K562 (cell line): ENCODE results near the gene FES. TPM values are rescaled to one million over a fixed set of nuclear protein-coding genes. Genes with fewer than 3 reads are reported as not detected.

ENCODE experiments used
- ATF6 ChIP-seq: sonication (generic); formaldehyde crosslinking; IDR thresholded peaks from 2 replicates; pipeline ENCODE4 v1.4.0; 2020; ENCODE audit warnings: mild to moderate bottlenecking, missing genetic modification reagents
- E2F3 ChIP-seq: fragments of 250-450 bp; sonication (Bioruptor Pico); IDR thresholded peaks from 2 replicates; pipeline ENCODE4 v1.4.0; 2020; ENCODE audit warnings: mild to moderate bottlenecking
- FOXA3 ChIP-seq, 2 experiments: fragments of 450-650 bp in 1 of 2; sonication (generic) in 1 of 2; formaldehyde crosslinking; IDR thresholded peaks in 1 of 2; conservative IDR thresholded peaks in 1 of 2; 2 replicates each; pipeline versions ENCODE4 v1.4.0 to v1.8.0; 2020 to 2022; ENCODE audit warnings: mild to moderate bottlenecking in 2 of 2, missing genetic modification reagents in 1 of 2
- KDM1A ChIP-seq, 2 experiments: fragments of 450-650 bp; IDR thresholded peaks; 2 replicates each; pipeline ENCODE4 v1.6.1; 2016; ENCODE audit warnings: mild to moderate bottlenecking in 2 of 2
- MECOM ChIP-seq: fragments of 250-450 bp; sonication (Bioruptor Pico); IDR thresholded peaks from 2 replicates; pipeline ENCODE4 v1.8.0; 2022; ENCODE audit warnings: inconsistent platforms
- MYC ChIP-seq, 2 experiments: fragments of 250-450 bp in 1 of 2; sonication (Bioruptor Pico) in 1 of 2; IDR thresholded peaks; 2 replicates each; pipeline versions ENCODE4 v1.5.1 to v1.6.1; 2012 to 2021; ENCODE audit warnings: low read depth in 2 of 2, borderline replicate concordance in 1 of 2, improper control_type of control experiment in 1 of 2, low read length in 1 of 2, mild to moderate bottlenecking in 1 of 2, moderate library complexity in 1 of 2
- POLR2A ChIP-seq: fragments of 450-650 bp; conservative IDR thresholded peaks from 2 replicates; pipeline ENCODE4 v1.6.1; 2016
- POLR2AphosphoS2 ChIP-seq: IDR thresholded peaks from 2 replicates; pipeline ENCODE4 v1.6.1; 2012; ENCODE audit warnings: low read length, improper control_type of control experiment
- POLR2AphosphoS5 ChIP-seq: IDR thresholded peaks from 2 replicates; pipeline ENCODE4 v1.6.1; 2011; ENCODE audit warnings: mild to moderate bottlenecking, low read depth, low read length, moderate library complexity; ENCODE audit not compliant: control insufficient read depth, insufficient read depth
- RBM15 ChIP-seq: fragments of 200-400 bp; formaldehyde crosslinking; IDR thresholded peaks from 2 replicates; pipeline ENCODE4 v1.6.1; 2018; ENCODE audit warnings: mild to moderate bottlenecking, low read length, moderate library complexity; ENCODE audit not compliant: insufficient read depth
- RFX1 ChIP-seq: fragments of 450-650 bp; IDR thresholded peaks from 2 replicates; pipeline ENCODE4 v1.6.1; 2016; ENCODE audit warnings: mild to moderate bottlenecking, moderate library complexity
- RHOXF2B ChIP-seq: fragments of 250-450 bp; sonication (Bioruptor Pico); conservative IDR thresholded peaks from 2 replicates; pipeline ENCODE4 v1.5.1; 2021
- SMARCA5 ChIP-seq: fragments of 450-650 bp; IDR thresholded peaks from 2 replicates; pipeline ENCODE4 v1.6.1; 2016
- SREBF1 ChIP-seq: fragments of 150-350 bp; IDR thresholded peaks from 2 replicates; pipeline ENCODE4 v1.6.1; 2014; ENCODE audit warnings: antibody characterized with exemption, low read depth, low read length, borderline replicate concordance
- ZNF12 ChIP-seq: sonication (generic); formaldehyde crosslinking; IDR thresholded peaks from 2 replicates; pipeline ENCODE4 v1.4.0; 2020; ENCODE audit warnings: mild to moderate bottlenecking, missing genetic modification reagents
- ZNF165 ChIP-seq: fragments of 250-450 bp; sonication (Bioruptor Pico); IDR thresholded peaks from 2 replicates; pipeline ENCODE4 v1.4.0; 2020; ENCODE audit warnings: borderline replicate concordance
- ZNF274 ChIP-seq: IDR thresholded peaks from 2 replicates; pipeline ENCODE4 v1.6.1; 2011; ENCODE audit warnings: low read depth, mild to moderate bottlenecking, low read length, moderate library complexity, borderline replicate concordance
- ZNF583 ChIP-seq: fragments of 250-450 bp; sonication (Bioruptor Pico); IDR thresholded peaks from 2 replicates; pipeline ENCODE4 v1.4.0; 2020
- polyA plus RNA-seq, 8 experiments: library from polyadenylated mRNA; depleted of rRNA in 4 of 8; stranded (reverse) in 5 of 8; unstranded in 3 of 8; fragments of >200 nt; fragmentation: Nextera tagmentation in 2 of 8; fragmentation: Illumina TruSeq in 1 of 8; extraction: Ambion mirVana in 2 of 8; extraction: Trizol in 1 of 8; gene quantifications; 2 replicates each; pipeline versions ENCODE4 v1.2.1 to v1.2.3, GENCODE V29; 2011 to 2014; ENCODE audit warnings: inconsistent platforms in 1 of 8, missing spikeins in 1 of 8
- total RNA-seq, 7 experiments: library from RNA; depleted of rRNA in 6 of 7; stranded (reverse); fragments of >200 nt in 6 of 7; fragmentation: Illumina TruSeq in 2 of 7; extraction: Trizol in 2 of 7; gene quantifications; 2 replicates each; pipeline versions ENCODE4 v1.2.1 to v1.2.3, GENCODE V29; 2011 to 2021; ENCODE audit warnings: low replicate concordance in 1 of 7
- TF ChIP-seq, protein P1 (sequence below): fragments of 450-650 bp; conservative IDR thresholded peaks from 2 replicates; pipeline ENCODE4 v1.6.1; 2016; ENCODE audit warnings: missing genetic modification characterization, low read depth, mild to moderate bottlenecking, control low read depth, missing compliant biosample characterization
- TF ChIP-seq, protein P2 (sequence below), 2 experiments: fragments of 150-350 bp in 1 of 2; IDR thresholded peaks; 2 replicates each; pipeline ENCODE4 v1.6.1; 2012 to 2016; ENCODE audit warnings: low read depth in 2 of 2, low read length in 2 of 2, mild to moderate bottlenecking in 1 of 2, moderate library complexity in 1 of 2
- TF ChIP-seq, protein P3 (sequence below), 2 experiments: fragments of 250-450 bp in 1 of 2; fragments of 450-650 bp in 1 of 2; sonication (Bioruptor Pico) in 1 of 2; IDR thresholded peaks; 2 replicates each; pipeline versions ENCODE4 v1.6.1 to v1.8.0; 2016 to 2021; ENCODE audit warnings: mild to moderate bottlenecking in 2 of 2, moderate library complexity in 2 of 2, missing compliant biosample characterization in 1 of 2, missing genetic modification characterization in 1 of 2

Gene FES
- total and polyA plus RNA-seq, 9 of the 15 experiments (the other 6 are each of a cell fraction or from before 2014, with no cell fraction given): 0.38 to 2.6 (median 0.82) TPM

GRCh38 chr15:90883526-90883975 lies 753 bp upstream of the FES start (continued):
- TF ChIP-seq, protein P1, sequence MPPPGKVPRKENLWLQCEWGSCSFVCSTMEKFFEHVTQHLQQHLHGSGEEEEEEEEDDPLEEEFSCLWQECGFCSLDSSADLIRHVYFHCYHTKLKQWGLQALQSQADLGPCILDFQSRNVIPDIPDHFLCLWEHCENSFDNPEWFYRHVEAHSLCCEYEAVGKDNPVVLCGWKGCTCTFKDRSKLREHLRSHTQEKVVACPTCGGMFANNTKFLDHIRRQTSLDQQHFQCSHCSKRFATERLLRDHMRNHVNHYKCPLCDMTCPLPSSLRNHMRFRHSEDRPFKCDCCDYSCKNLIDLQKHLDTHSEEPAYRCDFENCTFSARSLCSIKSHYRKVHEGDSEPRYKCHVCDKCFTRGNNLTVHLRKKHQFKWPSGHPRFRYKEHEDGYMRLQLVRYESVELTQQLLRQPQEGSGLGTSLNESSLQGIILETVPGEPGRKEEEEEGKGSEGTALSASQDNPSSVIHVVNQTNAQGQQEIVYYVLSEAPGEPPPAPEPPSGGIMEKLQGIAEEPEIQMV: no peak
- no peak for TF ChIP-seq E2F3 (CRISPR knock-in tag)
- 0 out of 2 replicates have a peak, but pooled peaks have one; percentile 25 for TF ChIP-seq POLR2AphosphoS2
- no peak for TF ChIP-seq POLR2AphosphoS5
- TF ChIP-seq, protein P2, sequence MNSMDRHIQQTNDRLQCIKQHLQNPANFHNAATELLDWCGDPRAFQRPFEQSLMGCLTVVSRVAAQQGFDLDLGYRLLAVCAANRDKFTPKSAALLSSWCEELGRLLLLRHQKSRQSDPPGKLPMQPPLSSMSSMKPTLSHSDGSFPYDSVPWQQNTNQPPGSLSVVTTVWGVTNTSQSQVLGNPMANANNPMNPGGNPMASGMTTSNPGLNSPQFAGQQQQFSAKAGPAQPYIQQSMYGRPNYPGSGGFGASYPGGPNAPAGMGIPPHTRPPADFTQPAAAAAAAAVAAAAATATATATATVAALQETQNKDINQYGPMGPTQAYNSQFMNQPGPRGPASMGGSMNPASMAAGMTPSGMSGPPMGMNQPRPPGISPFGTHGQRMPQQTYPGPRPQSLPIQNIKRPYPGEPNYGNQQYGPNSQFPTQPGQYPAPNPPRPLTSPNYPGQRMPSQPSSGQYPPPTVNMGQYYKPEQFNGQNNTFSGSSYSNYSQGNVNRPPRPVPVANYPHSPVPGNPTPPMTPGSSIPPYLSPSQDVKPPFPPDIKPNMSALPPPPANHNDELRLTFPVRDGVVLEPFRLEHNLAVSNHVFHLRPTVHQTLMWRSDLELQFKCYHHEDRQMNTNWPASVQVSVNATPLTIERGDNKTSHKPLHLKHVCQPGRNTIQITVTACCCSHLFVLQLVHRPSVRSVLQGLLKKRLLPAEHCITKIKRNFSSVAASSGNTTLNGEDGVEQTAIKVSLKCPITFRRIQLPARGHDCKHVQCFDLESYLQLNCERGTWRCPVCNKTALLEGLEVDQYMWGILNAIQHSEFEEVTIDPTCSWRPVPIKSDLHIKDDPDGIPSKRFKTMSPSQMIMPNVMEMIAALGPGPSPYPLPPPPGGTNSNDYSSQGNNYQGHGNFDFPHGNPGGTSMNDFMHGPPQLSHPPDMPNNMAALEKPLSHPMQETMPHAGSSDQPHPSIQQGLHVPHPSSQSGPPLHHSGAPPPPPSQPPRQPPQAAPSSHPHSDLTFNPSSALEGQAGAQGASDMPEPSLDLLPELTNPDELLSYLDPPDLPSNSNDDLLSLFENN (IDR thresholded peaks at IDR 0.05; ENCODE audit: low read depth in 2 of 2, low read length in 2 of 2): no peak
- TF ChIP-seq KDM1A (IDR thresholded peaks at IDR 0.05): no peak
- TF ChIP-seq POLR2A: peak; percentile 53; the same call in 1 of the 2 replicates
- no peak for TF ChIP-seq SMARCA5
- no peak for TF ChIP-seq RBM15
- TF ChIP-seq ZNF165 (CRISPR knock-in tag): no peak
- TF ChIP-seq, protein P3, sequence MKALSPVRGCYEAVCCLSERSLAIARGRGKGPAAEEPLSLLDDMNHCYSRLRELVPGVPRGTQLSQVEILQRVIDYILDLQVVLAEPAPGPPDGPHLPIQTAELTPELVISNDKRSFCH (CRISPR knock-in tag; IDR thresholded peaks at IDR 0.05): no peak
- TF ChIP-seq, protein P3 (tag; IDR thresholded peaks at IDR 0.05): no peak
- TF ChIP-seq MYC (IDR thresholded peaks at IDR 0.05; ENCODE audit: low read depth, low read length): no peak
- TF ChIP-seq MYC (CRISPR knock-in tag; IDR thresholded peaks at IDR 0.05; ENCODE audit: borderline replicate concordance, low read depth): no peak
- no peak for TF ChIP-seq ZNF12 (CRISPR knock-in tag)
- TF ChIP-seq MECOM: no peak
- TF ChIP-seq ATF6 (CRISPR knock-in tag): no peak
- TF ChIP-seq ZNF583 (CRISPR knock-in tag): no peak
- TF ChIP-seq RHOXF2B (CRISPR knock-in tag): no peak
- TF ChIP-seq SREBF1: no peak
- TF ChIP-seq ZNF274: no peak
- no peak for TF ChIP-seq RFX1
- no peak for TF ChIP-seq FOXA3 (CRISPR knock-in tag; conservative IDR thresholded peaks at IDR 0.05 in 1 of 2, IDR thresholded peaks at IDR 0.05 in 1 of 2)
